Activated CD4-positive, alpha-beta T cell treated with anti-CD3 and anti-CD28 coated beads, Interleukin-2, amount 10 ng/mL, durations not matched to agents 7 days and 5 days (primary cell): ENCODE results near the gene PABPC1L2A. TPM values are rescaled to one million over a fixed set of nuclear protein-coding genes. Genes with fewer than 3 reads are reported as not detected.

Experiments
- total RNA-seq, 2 experiments: library from RNA; stranded (reverse); gene quantifications; one replicate each; pipeline ENCODE4 v1.2.3, GENCODE V29; 2021

Gene PABPC1L2A
- total RNA-seq, 2 experiments from 2014 or later, result not detected

Other genes starting within 250 kb of the PABPC1L2A start
- not detected for gene FAM236C, start 166.9 kb downstream of the PABPC1L2A start, total RNA-seq
- gene FAM236A, start 141.3 kb downstream of the PABPC1L2A start, total RNA-seq, result not detected
- under 1 TPM in 1 of 2 experiments, not detected in 1; 0.12 TPM for gene DMRTC1, start 135.7 kb downstream of the PABPC1L2A start, total RNA-seq
- gene PABPC1L2B, start 76.6 kb downstream of the PABPC1L2A start, total RNA-seq, result not detected
- gene NAP1L2, start 135.3 kb upstream of the PABPC1L2A start, total RNA-seq, result 1 to 10 TPM; 2.2 to 2.5 TPM